Muscle of back (tissue), 11 donors: ENCODE results near the gene B4GALNT4. TPM values are rescaled to one million over a fixed set of nuclear protein-coding genes. Genes with fewer than 3 reads are reported as not detected.
"Not testable (repeated sequence)": the region's sequence is repeated elsewhere in the genome, so short reads cannot be mapped to it uniquely, and the experiment has no call there.

ENCODE experiments used
- DNase-seq, 3 donors: peaks; one replicate each; pipeline versions ENCODE4 v3.0.0 to v3.0.0-alpha.2; 2013
- polyA plus RNA-seq, 10 donors: library from polyadenylated mRNA; unstranded; fragments of 120-200 nt; gene quantifications; one replicate each; pipeline ENCODE4 v1.2.1, GENCODE V29; 2013; ENCODE audit not compliant: insufficient read length in 10 of 10

Gene B4GALNT4
- polyA plus RNA-seq, 10 donors = 9.4 to 35.6 (median 13.8) TPM

DNA sequence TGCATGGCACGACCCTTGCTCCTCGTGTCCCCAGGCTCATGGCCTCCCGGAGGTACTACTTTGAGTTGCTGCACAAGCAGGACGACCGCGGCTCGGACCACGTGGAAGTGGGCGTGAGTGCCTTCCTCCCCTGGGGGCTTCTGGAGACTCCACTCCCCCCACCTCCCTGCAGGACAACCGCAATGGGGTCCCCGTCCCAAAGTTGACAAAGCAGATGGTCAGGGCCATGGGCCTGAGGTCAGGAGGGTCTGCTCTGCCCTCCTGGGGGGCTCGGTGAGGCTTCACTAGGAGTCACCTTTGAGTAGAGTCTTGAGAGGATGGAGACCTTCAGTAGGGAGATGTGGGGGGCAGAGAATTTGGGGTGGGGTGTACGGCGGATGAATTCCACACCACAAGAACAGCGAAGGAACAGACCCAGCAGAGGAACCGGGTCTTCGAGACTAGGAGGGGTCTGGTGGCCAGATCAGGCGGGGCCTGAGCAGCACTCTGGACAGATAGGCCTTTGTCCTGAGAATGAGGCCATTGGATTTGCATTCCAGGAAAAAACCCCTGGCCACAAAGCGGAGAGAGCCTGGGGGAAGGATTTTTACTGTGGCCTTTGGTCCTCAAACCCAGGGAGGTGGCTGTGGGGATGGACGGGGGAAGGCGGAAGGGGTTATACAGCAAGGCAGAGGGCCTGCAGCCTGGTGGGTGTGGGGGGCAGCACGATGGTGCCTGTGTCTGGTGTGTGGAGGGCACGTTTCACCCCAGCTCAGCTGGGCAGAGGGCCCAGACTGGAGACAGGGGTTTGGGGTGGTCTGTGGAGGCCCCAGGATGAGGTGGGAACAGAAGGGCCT, 4.6 kb downstream of the B4GALNT4 start:
- DNase-seq = no peak

DNA sequence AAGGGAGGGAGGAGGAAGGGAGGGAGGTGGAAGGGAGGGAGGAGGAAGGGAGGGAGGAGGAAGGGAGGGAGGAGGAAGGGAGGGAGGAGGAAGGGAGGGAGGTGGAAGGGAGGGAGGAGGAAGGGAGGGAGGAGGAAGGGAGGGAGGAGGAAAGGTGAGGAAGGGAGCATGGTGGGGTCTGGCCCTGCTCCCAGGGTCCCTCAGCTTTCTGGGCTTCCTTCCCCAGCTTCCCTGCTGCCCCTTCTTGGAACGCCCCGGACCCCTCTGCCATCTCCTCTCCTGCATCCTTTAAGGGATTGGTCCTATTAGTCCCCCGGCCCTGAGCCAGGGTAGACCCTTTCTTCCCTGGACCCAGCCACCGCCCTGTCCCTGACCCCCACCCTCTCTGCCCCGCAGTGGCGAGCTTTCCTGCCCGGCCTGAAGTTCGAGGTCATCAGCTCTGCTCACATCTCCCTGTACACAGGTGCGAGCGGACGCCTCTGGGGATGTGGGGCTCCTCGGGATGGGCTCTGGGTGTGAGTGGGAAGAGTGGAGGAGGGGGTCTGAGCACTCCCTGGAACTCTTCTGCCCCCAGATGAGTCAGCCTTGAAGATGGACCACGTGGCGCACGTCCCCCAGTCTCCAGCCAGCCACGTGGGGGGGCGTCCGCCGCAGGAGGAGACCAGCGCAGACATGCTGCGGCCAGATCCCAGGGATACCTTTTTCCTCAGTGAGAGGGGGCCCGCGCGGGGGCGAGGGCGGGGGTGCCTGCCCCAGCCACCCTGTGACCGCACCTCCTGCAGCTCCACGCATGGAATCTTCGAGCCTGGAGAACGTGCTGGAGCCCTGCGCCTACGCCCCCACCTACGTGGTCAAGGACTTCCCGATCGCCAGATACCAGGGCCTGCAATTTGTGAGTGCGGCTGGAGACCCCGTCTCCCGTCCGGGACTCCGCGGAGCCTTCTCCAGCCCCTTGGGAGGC, 6.0 kb downstream of the B4GALNT4 start:
- DNase-seq = no peak

DNA sequence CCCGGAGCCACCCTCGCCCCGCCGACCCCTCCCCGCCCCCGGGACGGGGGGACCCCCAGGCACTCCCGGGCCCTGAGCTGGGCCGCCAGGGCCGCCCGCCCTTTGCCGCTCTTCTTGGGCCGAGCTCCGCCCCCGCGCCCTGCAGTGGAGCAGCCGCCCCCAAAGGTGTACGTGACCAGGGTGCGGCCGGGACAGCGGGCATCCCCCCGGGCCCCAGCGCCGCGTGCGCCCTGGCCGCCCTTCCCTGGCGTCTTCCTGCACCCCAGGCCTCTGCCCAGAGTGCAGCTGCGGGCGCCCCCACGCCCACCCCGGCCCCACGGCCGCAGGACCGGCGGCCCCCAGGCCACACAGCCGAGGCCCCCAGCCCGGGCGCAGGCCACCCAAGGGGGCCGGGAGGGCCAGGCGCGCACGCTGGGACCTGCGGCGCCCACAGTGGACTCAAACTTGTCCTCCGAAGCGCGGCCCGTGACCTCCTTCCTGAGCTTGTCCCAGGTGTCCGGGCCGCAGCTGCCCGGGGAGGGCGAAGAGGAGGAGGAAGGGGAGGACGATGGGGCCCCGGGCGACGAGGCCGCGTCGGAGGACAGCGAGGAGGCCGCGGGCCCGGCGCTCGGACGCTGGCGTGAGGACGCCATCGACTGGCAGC, 7.4 kb downstream of the B4GALNT4 start:
- no peak for DNase-seq

DNA sequence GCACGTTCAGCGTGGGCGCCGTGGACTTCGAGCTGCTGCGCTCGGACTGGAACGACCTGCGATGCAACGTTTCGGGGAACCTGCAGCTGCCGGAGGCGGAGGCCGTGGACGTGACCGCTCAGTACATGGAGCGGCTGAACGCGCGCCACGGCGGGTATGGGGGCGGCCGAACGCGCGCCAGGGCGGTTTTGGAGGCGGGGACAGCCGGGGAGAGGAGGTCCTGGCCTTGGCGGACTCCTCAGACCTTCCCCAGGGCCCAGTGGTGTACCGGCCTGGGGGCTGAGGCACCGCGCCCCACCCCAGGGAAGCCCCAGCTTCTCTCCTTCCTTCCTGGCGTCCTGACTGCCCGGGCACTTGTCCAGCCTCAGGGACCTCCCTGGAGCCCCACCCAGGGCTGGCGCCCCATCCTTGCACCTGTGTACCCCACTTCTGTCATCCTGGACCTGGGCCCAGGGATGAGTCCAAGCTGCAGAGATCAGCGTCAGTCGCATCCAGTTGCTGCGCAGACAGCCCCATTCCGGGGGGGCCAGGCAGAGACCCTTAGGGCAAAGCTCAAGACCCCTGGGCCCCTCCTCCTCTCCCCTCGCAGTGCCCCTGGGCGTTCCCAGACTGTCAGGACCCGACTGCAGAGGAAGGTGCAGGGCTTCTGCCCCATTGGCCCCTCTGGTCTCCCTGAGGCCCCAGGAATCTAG, 8.0 kb downstream of the B4GALNT4 start:
- DNase-seq = no peak

DNA sequence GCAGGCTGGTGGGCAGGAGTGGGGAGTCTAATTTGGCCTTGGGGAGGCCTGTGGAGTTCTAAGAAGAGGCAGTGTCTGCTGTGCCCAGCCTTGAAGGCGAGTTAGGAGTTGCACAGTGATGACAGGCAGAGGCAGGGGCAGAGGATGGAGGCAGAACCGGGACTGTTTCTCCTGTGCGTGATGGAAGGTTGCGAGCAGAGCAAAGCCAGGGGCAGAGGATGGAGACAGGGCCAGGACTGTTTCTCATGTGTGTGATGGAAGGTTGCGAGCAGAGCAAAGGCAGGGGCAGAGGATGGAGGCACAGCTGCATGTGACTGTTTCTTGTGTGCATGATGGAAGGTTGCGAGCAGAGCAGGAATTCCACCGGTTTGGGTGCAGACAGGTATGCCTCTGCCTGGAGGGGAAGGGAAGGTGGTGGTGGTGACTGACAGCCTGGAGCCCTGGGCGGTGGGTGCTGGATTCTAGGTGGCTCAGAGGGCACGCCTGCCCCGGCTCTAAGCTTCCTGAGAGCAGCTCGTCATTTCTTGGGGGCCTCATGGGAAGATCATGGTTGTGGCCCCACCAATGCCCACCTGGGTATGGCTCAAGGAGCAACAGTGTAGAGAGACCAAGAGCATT, 8.7 kb downstream of the B4GALNT4 start:
- DNase-seq = no peak

DNA sequence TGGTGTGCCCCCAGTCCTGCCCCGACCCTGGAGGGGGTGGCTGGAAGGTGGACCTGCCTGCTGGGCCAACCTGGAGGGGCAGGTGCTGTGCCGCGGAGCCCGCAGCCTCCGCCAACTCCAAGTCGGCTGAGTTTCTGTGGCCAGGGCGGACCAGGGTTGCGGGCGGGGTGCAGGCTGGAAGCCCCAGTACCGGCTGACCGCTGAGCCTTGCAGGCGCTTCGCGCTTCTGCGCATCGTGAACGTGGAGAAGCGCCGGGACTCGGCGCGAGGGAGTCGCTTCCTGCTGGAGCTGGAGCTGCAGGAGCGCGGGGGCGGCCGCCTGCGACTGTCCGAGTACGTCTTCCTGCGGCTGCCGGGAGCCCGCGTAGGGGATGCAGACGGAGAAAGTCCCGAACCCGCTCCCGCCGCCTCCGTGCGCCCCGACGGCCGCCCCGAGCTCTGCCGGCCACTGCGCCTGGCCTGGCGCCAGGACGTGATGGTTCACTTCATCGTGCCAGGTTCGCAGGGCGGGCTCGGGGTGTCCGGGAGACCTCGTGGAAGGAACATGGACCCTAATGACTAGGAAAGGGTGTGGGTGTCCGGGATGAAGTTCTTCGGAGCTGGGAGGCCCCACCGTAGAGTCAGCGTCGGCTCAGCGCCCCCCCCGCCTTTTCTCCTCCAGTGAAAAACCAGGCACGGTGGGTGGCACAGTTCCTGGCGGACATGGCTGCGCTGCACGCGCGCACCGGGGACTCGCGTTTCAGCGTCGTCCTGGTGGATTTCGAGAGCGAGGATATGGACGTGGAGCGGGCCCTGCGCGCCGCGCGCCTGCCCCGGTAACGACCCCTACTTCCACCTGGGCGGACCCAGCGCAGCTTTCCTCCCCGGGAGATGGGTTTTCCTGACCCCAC, 10.2 kb downstream of the B4GALNT4 start:
- DNase-seq = no peak

DNA sequence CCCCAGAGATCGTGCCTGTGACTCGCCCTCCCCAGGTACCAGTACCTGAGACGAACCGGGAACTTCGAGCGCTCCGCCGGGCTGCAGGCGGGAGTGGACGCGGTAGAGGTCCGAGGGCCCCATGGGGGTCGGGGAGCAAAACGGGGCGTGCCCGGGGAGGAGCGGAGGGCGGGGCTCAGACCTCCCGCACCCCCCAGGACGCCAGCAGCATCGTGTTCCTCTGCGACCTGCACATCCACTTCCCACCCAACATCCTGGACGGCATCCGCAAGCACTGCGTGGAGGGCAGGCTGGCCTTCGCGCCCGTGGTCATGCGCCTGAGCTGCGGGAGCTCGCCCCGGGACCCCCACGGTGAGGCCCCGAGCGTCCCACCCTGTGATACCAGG, 10.8 kb downstream of the B4GALNT4 start:
- no peak for DNase-seq

DNA sequence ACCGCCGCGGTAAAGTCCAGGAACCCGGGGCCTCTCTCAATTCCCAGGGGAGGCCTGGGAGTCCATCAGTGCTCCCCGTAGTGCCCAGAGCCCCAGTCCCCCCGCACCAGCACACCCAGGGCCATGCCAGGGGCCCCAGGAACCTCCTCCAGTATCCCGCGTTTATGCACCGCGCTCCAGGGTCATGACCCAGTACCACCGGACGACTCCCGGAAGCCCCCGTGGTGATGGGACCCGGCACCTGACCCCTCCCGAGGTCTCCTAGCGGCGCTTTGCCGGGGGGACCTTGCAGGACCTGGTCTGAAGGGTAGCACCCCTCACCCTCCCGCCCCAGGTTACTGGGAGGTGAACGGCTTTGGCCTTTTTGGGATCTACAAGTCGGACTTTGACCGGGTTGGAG, 11.2 kb downstream of the B4GALNT4 start:
- no peak for DNase-seq

DNA sequence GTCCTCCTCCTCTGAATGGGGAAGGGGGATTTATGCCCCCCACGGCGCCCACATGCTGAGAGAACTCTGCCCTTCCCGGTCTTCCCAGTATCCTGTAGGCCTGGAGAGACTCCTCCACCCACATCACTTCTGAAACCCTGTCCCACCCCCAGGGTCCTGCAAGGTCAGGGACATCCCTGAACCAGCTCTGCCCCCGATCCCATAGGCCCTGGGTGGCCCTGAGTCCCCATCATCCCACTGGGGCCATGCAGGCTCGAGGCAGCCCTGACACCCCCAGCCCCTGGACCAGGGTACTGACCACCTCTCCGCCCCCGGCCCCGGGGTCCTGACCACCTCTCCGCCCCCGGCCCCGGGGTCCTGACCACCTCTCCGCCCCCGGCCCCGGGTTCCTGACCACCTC, 11.7 kb downstream of the B4GALNT4 start:
- no peak for DNase-seq

DNA sequence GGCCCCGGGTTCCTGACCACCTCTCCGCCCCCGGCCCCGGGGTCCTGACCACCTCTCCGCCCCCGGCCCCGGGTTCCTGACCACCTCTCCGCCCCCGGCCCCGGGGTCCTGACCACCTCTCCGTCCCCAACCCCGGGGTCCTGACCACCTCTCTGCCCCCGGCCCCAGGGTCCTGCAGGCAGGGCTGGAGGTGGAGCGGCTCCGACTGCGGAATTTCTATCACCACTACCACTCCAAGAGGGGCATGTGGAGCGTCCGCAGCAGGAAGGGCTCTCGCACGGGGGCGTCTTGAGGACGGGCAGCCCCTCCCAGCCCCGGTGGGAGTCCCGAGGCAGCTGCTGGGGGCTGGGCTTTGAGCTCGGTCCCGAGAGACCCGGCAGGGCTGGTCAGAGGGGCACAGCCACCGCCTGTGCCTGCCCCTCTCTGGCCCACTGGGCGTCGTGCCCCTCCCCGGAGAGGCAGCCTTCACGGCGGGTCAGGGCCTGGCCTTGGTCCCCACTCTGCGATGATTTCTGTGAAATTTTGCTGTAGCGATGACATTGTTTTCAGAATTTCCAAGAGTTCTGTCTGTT, 12.3 kb downstream of the B4GALNT4 start:
- DNase-seq = no peak

DNA sequence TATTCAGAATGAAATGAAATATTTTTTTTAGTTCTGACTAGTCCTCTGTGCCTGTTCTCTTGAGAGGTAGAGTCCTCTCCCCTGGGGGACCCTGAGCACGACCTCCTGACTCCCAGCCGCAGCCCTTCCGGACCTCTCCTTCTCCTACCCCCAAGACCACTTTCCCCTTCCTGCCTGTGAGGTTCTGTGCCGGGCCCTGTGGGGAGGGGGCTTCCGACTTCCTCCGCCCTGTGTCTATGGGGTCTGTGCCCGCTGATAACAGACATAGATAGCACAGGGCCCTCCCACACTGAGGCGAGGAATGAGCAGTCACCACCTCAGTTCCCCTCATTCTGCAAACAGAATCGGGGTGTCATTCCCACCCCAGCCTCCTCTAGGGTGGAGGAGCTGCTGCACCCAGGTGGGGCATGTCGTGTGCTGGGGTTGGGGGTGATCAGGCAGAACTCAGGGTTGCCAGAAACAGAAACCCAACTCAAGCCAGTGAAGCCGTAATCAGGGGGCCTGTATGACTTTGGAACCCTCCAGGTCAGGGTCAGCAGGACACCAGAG, 12.9 kb downstream of the B4GALNT4 start:
- DNase-seq = no peak

DNA sequence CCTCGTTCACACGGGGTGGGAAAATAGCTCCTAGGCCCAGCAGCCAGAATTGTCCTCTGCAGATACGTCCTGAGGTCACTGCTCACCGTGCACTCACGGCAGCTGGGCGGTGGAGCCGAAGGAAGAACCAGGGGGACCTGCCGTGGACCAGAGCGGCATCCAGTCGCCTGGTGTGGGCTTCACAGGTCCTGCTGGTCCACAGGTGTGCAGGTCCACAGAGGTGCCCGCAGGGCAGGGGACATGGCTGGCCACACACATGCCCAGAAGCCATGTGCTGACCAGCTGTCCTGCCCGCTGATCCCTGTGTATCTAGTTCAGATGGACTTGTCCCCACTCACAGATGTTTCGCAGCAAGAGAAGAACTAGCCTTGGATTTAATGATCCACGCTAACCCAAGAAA, 14.1 kb downstream of the B4GALNT4 start:
- no peak for DNase-seq

DNA sequence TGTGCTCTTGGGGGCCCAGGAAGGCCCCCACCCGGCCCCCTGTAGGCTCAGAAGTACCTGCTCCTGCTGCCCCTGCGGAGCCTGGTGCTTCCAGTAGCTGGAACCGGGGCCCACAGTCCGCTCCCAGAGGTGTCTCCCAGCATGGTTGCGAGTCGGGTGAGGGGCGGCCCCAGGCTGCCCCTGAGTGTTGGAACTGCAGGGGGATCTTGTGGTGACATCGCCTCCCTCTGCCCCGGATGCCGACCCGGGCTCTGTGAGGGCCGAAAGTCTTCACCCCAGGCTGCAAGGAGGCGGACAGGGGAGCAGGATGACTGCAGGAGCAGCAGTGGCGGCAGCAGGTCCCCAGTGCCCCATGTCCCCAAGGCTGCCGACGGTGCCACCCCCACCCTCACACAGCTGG, 15.2 kb downstream of the B4GALNT4 start:
- DNase-seq = no peak

DNA sequence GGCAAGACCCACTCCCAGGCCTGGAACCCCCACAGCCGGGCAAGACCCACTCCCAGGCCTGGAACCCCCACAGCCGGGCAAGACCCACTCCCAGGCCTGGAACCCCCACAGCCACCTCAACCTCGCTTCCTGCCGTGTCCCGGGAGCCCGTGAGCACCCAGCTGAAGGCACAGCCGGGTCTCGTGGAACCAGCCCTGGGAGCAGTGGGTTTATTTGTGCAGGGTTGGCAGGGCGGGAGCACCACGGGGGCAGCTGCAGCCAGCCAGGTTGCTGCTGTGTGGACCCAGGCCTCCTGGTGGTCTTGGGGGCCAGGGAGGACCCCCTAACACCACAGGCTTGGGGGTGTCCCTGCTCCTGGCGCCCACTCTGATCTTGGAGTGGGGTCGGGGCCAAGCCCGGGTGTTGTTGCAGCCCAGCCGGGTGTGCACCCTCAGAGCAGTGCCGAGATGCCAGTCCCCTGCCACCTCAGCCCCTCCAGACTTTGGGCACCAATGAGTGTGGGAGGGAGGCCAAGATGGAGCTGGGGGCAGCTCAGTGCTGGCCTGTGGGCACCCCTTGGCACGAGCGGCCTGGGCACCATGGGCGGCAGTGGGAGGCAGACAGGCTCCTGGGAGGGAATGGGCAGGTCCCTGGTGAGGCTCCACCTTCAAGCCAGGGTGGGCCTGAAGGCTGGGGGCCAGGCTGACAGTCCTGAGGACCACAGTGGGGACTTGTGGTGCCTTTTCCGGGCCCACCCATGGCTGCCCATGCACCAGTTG, 16.5 kb downstream of the B4GALNT4 start:
- DNase-seq = no peak

DNA sequence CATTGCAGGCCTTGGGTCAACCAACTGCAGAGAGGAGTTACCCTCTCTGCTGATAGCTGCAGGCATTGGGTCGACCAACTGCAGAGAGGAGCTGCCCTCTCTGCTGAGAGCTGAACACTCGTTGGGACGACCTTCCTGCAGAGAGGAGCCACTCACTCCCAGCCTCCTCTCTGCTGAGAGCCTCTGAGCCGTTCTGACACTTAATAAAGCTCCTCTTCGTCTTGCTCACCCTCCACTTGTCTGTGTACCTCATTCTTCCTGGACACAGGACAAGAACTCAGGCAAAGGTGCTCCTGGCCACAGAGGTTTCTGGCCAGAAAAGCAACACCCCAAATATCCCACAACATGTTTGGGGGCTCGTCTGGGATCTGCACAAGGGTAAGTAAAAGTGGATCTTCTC, 17.2 kb downstream of the B4GALNT4 start:
- no peak for DNase-seq

DNA sequence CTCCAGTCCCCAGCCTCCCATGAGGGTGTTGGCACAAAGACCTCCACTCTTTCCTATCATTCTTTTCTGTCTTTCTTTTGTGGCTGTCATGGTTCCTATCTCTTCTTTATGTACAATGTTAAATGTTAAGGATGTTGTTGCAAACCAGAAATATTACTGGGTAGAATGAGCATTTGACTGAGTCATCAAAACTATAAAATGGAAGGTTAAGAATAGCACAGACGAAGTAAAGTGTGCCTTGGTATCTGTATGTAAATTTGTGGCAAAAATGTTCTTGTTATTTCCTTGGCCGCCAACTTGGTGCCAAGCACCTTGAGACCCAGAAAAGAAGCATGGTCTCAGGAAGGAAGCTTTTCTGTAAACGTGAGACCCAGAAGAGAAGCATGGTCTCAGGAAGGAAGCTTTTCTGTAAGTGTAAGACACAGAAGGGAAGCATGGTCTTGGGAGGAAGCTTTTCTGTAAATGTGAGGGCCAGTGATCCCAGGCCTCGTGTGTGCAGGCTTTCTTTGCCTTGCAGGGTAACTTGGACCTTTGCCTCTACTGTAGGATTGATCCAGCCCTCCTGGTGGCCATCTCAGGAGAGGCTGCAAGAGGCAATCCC, 18.0 kb downstream of the B4GALNT4 start:
- DNase-seq = no peak

DNA sequence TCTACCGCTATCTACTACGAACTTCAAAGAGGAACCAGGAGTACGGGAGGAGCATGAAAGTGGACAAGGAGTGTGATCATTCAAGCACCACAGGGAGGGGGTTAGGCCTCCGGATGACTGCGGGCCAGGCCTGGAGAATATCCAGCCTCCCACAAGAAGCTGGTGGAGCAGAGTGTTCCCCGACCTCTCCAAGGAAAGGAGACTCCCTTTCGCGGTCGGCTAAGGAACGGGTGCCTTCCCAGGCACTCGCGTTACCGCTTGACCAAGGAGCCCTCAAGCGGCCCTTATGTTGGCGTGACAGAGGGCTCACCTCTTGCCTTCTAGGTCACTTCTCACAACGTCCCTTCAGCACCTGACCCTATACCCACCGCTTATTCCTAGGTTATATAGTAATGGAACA, 20.1 kb downstream of the B4GALNT4 start:
- DNase-seq = not testable (repeated sequence)

DNA sequence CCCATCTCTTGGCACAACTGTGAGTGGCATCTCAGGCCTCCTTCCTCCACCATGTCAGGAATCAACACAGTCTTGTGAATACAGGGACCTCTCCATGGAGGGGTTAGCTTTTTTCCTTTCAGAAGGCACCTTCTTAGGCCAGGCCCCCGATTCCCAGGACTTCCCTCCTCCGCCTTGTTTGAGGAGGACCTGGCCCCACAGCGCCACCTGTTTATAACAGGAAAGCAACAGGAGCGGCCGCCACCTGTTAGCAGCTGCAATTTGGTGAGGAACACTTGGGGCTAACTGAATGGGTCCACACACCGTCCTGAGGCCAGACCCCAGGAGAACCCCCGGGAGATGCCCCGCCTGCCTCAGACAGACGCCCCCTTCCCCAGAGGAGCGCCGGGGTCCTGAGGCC, 20.9 kb downstream of the B4GALNT4 start:
- no peak for DNase-seq
